Calu3 (cell line): Measurements from ENCODE around the gene SSX2IP. TPM values are rescaled to one million over a fixed set of nuclear protein-coding genes. Genes with fewer than 3 reads are reported as not detected.
"Not testable (repeated sequence)": the region's sequence is repeated elsewhere in the genome, so short reads cannot be mapped to it uniquely, and the experiment has no call there.

Experiments
- BruUV-seq: library from RNA; stranded (reverse); fragments of 400-500 nt; replicated peaks from 2 replicates; lab custom pipeline; 2021; lab: Mats Ljungman, UMichigan
- CTCF ChIA-PET: fragments of 300-600 bp; sonication (Branson Sonifier 250); formaldehyde crosslinking; loops from one replicate; lab custom pipeline; 2022; ENCODE audit warnings: antibody characterized with exemption; lab: Charles Lee
- DNase-seq: peaks from one replicate; pipeline ENCODE4 v3.0.0; 2022
- H3K27ac Mint-ChIP-seq: one replicate; pipeline ENCODE4 v1.8.0; 2022; ENCODE audit warnings: mixed read lengths; ENCODE audit not compliant: unreplicated experiment
- H3K27me3 Mint-ChIP-seq: one replicate; pipeline ENCODE4 v1.8.0; 2022; ENCODE audit warnings: mixed read lengths; ENCODE audit not compliant: unreplicated experiment
- H3K36me3 Mint-ChIP-seq: one replicate; pipeline ENCODE4 v1.8.0; 2022; ENCODE audit warnings: mild to moderate bottlenecking, moderate library complexity, mixed read lengths; ENCODE audit not compliant: insufficient read depth, unreplicated experiment
- H3K4me1 Mint-ChIP-seq: one replicate; pipeline ENCODE4 v1.8.0; 2022; ENCODE audit warnings: mild to moderate bottlenecking, low read depth, mixed read lengths; ENCODE audit not compliant: unreplicated experiment
- H3K4me3 Mint-ChIP-seq: one replicate; pipeline ENCODE4 v1.8.0; 2022; ENCODE audit warnings: mild to moderate bottlenecking, low read depth, moderate library complexity, mixed read lengths; ENCODE audit not compliant: unreplicated experiment
- H3K9me3 Mint-ChIP-seq: one replicate; pipeline ENCODE4 v1.8.0; 2022; ENCODE audit warnings: low read depth, mixed read lengths; ENCODE audit not compliant: unreplicated experiment
- CTCF ChIP-seq: fragments of 200-600 bp; IDR thresholded peaks from one replicate; pipeline ENCODE4 v1.8.0; 2022; ENCODE audit warnings: antibody characterized with exemption; ENCODE audit not compliant: unreplicated experiment
- intact Hi-C: fragments of 100-400 bp; cut with micrococcal nuclease; formaldehyde crosslinking; loops from one replicate; pipeline ENCODE4 v1.10.0; 2022; ENCODE audit not compliant: unreplicated experiment
- total RNA-seq: library from RNA; stranded (reverse); gene quantifications from 2 replicates; pipeline ENCODE4 v1.2.3, GENCODE V29; 2022

Gene SSX2IP
- total RNA-seq, 1 experiment from 2014 or later: 28.0 TPM

DNA sequence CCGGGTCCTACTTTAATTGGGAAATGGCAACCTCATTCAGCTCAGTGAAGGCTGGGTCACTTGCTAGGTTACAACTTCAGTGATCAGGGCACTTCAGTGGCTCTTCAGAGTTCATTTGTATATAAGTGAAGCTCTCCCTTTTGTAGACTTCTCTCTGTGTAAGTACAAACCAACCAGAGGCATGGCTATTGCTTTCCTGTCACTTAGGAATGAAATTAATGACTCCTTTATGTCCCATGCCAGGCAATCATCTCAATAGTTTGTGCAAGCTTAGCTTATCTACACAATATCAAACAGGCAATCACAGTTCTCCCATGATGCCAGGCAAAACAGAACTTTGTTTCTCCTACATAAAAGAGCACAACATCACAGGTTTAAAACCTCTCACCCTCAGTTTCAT, 93.2 kb downstream of the SSX2IP start:
- no TSS peak for BruUV-seq
- peaks cover 2% of the 10 kb centered on the region for H3K9me3 Mint-ChIP-seq
- H3K27me3 Mint-ChIP-seq: no peaks in the 10 kb centered on the region
- H3K36me3 Mint-ChIP-seq: no peaks in the 10 kb centered on the region
- H3K4me3 Mint-ChIP-seq: no peak overlapping the region
- H3K27ac Mint-ChIP-seq: no peak overlapping the region
- CTCF ChIA-PET: no interaction called here
- intact Hi-C loops: no loop called here
- DNase-seq: no peak
- TF ChIP-seq CTCF: no peak
- H3K4me1 Mint-ChIP-seq: peaks cover 13% of the 10 kb centered on the region

- H3K27me3 Mint-ChIP-seq, H3K9me3 Mint-ChIP-seq, BruUV-seq, intact Hi-C loops, DNase-seq, H3K27ac Mint-ChIP-seq, CTCF ChIA-PET, H3K36me3 Mint-ChIP-seq, H3K4me3 Mint-ChIP-seq: not testable (repeated sequence)
- H3K4me1 Mint-ChIP-seq: peaks cover 11% of the 10 kb centered on the region
Observed at GRCh38 chr1:84594959-84595358, 95.3 kb downstream of the SSX2IP start.

Other genes starting within 250 kb of the SSX2IP start
- 33.6 TPM in 2 replicates for gene RPF1, start 211.2 kb downstream of the SSX2IP start, total RNA-seq
- gene SPATA1, start 184.1 kb downstream of the SSX2IP start, total RNA-seq: 0.52 and 0.73 TPM in 2 replicates
- 117 and 118 TPM in 2 replicates for gene GNG5, start 183.9 kb downstream of the SSX2IP start, total RNA-seq
- 18.2 and 20.3 TPM in 2 replicates for gene CTBS, start 116.0 kb downstream of the SSX2IP start, total RNA-seq
- gene LPAR3, start 202.7 kb upstream of the SSX2IP start, total RNA-seq: 13.2 and 14.0 TPM in 2 replicates